Spleen (tissue), 7 donors: ENCODE results near the gene INSR.

Experiments used
- POLR2A ChIP-seq, 3 donors: fragments of 450-650 bp; IDR thresholded peaks; one replicate each; pipeline ENCODE4 v1.5.1; 2017; ENCODE audit warnings: antibody characterized with exemption in 3 of 3, mild to moderate bottlenecking in 1 of 3
- TF ChIP-seq, protein P1 (sequence below), 11 experiments: fragments of 200-600 bp in 7 of 11; fragments of 450-650 bp in 4 of 11; sonication (generic) in 4 of 11; IDR thresholded peaks in 8 of 11; conservative IDR thresholded peaks in 3 of 11; 1 replicate in 7 of 11; 2 replicates in 4 of 11; pipeline versions ENCODE4 v1.4.0 to v1.8.0; 2016 to 2021; ENCODE audit warnings: antibody characterized with exemption in 11 of 11, inconsistent platforms in 4 of 11, mild to moderate bottlenecking in 1 of 11
- donor health status: DM: no; HTN: no; CAD: no; lungs with moderate emphysema.
- donor health status: DM: no; HTN: no; CAD: no.
- donor health status: DM: no; HTN: no; CAD: no.

DNA sequence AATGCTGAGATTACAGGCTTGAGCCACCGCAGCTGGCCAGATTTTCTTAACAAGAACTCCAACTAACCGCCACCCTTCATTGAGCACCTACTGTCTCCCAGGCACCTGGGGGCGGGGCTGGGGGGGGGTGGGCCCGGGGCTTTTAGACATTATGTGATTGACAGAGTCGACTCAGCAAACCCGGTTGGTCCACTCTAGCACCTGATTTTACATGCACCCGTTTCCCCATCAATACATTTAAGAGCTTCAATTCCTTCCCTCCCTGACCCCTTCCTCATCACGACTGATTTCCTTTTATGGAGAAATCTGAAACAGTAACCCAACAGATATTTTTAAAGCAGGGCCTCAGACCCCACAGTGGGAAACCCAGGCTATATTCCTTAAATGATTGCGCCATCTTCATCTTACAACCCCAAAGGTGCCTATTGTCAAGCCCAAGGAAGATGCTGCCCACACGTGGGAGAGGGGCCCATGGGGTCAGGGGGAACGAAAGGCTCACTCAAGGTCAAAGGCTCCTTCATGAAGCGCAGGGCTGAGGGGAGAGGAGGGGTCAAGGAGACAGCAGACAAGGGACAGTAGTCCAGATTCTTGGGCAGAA, 1.8 kb downstream of the INSR start:
- no peak for TF ChIP-seq POLR2A (IDR thresholded peaks at IDR 0.05)
- TF ChIP-seq, protein P1, sequence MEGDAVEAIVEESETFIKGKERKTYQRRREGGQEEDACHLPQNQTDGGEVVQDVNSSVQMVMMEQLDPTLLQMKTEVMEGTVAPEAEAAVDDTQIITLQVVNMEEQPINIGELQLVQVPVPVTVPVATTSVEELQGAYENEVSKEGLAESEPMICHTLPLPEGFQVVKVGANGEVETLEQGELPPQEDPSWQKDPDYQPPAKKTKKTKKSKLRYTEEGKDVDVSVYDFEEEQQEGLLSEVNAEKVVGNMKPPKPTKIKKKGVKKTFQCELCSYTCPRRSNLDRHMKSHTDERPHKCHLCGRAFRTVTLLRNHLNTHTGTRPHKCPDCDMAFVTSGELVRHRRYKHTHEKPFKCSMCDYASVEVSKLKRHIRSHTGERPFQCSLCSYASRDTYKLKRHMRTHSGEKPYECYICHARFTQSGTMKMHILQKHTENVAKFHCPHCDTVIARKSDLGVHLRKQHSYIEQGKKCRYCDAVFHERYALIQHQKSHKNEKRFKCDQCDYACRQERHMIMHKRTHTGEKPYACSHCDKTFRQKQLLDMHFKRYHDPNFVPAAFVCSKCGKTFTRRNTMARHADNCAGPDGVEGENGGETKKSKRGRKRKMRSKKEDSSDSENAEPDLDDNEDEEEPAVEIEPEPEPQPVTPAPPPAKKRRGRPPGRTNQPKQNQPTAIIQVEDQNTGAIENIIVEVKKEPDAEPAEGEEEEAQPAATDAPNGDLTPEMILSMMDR (IDR thresholded peaks at IDR 0.05 in 8 of 11, conservative IDR thresholded peaks at IDR 0.05 in 3 of 11), result no peak
